HG03039 (cell line): ENCODE data around the gene PIK3IP1.
"Not testable (repeated sequence)": the region's sequence is repeated elsewhere in the genome, so short reads cannot be mapped to it uniquely, and the experiment has no call there.

Experiments
- ATAC-seq: cut with Tn5 transposase; IDR thresholded peaks from one replicate; pipeline ENCODE4 v1.9.1; 2021; ENCODE audit warnings: mild to moderate bottlenecking, moderate library complexity; ENCODE audit not compliant: unreplicated experiment

PIK3IP1 gene

GRCh38 chr22:31292236-31292989 is at the start of gene PIK3IP1:
PIK3IP1 (minus strand) TSS chr22:31292488; CDS start chr22:31292344, 144 bp downstream.
- peak; percentile 34 for ATAC-seq

GRCh38 chr22:31341386-31342088 is 49.2 kb upstream of the PIK3IP1 start:
- no peak for ATAC-seq

GRCh38 chr22:31340765-31341247 is 48.5 kb upstream of the PIK3IP1 start:
- no peak for ATAC-seq

GRCh38 chr22:31340360-31340759 is 48.1 kb upstream of the PIK3IP1 start:
- ATAC-seq: no peak

GRCh38 chr22:31339148-31339832 is 47.0 kb upstream of the PIK3IP1 start:
- ATAC-seq: no peak

GRCh38 chr22:31337178-31337577 is 44.9 kb upstream of the PIK3IP1 start:
- no peak for ATAC-seq

GRCh38 chr22:31334329-31334728 is 42.0 kb upstream of the PIK3IP1 start:
- no peak for ATAC-seq

GRCh38 chr22:31333641-31334040 is 41.4 kb upstream of the PIK3IP1 start:
- no peak for ATAC-seq

- no peak for ATAC-seq
These were observed 40.6 kb upstream of the PIK3IP1 start for GRCh38 chr22:31332886-31333285.

GRCh38 chr22:31332010-31332409 is 39.7 kb upstream of the PIK3IP1 start:
- ATAC-seq: no peak

- no peak for ATAC-seq
These were observed 37.3 kb upstream of the PIK3IP1 start for GRCh38 chr22:31329453-31330215.

- no peak for ATAC-seq
These were observed 36.7 kb upstream of the PIK3IP1 start for GRCh38 chr22:31329029-31329428.

GRCh38 chr22:31328544-31328960 is 36.3 kb upstream of the PIK3IP1 start:
- no peak for ATAC-seq

GRCh38 chr22:31327806-31328543 is 35.7 kb upstream of the PIK3IP1 start:
- no peak for ATAC-seq

- ATAC-seq: no peak
These were observed 34.6 kb upstream of the PIK3IP1 start for GRCh38 chr22:31326877-31327276.

GRCh38 chr22:31323578-31324550 is 31.6 kb upstream of the PIK3IP1 start:
- no peak for ATAC-seq

- ATAC-seq: no peak
These were observed 29.1 kb upstream of the PIK3IP1 start for GRCh38 chr22:31321421-31321820.

GRCh38 chr22:31314220-31314619 is 21.9 kb upstream of the PIK3IP1 start:
- ATAC-seq: not testable (repeated sequence)
